Measurements from ENCODE around the gene PDGFD. TPM values are rescaled to one million over a fixed set of nuclear protein-coding genes. Genes with fewer than 3 reads are reported as not detected.

PDGFD gene
- total RNA-seq, 2 donors from 2014 or later = 2.3 to 4.8 TPM

DNA sequence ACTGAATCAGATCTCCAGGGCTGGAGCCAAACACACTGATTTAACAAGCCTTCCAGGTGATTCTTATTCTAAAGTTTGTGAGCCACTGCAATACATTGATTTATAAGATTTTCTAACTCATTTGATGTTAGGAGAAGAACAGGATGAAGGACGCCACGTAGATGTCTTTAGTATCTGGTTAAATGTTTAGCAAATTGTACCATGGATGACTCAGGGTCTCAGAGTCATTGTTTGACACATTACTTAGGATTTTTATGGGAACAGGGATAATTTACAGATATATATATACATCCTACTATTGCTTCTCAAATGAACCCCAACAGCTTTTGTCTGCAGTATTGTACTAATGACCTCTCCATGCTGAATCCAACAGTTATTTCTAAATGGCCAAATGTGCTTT lies 270.6 kb downstream of the PDGFD start:
- TF ChIP-seq, protein P1, sequence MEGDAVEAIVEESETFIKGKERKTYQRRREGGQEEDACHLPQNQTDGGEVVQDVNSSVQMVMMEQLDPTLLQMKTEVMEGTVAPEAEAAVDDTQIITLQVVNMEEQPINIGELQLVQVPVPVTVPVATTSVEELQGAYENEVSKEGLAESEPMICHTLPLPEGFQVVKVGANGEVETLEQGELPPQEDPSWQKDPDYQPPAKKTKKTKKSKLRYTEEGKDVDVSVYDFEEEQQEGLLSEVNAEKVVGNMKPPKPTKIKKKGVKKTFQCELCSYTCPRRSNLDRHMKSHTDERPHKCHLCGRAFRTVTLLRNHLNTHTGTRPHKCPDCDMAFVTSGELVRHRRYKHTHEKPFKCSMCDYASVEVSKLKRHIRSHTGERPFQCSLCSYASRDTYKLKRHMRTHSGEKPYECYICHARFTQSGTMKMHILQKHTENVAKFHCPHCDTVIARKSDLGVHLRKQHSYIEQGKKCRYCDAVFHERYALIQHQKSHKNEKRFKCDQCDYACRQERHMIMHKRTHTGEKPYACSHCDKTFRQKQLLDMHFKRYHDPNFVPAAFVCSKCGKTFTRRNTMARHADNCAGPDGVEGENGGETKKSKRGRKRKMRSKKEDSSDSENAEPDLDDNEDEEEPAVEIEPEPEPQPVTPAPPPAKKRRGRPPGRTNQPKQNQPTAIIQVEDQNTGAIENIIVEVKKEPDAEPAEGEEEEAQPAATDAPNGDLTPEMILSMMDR (conservative IDR thresholded peaks at IDR 0.05) = no peak
- Mint-ChIP-seq H3K4me1 (peaks cover 25% of the 10 kb centered on the region), H3K36me3 (ENCODE audit: low read depth) (no peaks in the 10 kb centered on the region), H3K27me3 (ENCODE audit: insufficient read depth) (peaks cover 67% of the 10 kb centered on the region), H3K4me3 (no peak overlapping the region), H3K27ac (no peak overlapping the region), H3K9me3 (peaks cover 10% of the 10 kb centered on the region)
- peaks cover 4% of the 10 kb centered on the region for H3K4me1 ChIP-seq (ENCODE audit: control insufficient read depth, insufficient read depth, low read length)
- H3K27ac ChIP-seq (ENCODE audit: low read depth, low read length) = no peak overlapping the region
- H3K9me3 ChIP-seq (ENCODE audit: control insufficient read depth, low read length) = peaks cover 11% of the 10 kb centered on the region
- H3K9ac ChIP-seq (ENCODE audit: extremely low read depth, low read length, poor library complexity, severe bottlenecking) = no peak overlapping the region
- H3K4me3 ChIP-seq (ENCODE audit: low read length) = no peak overlapping the region
- H3K27me3 ChIP-seq (ENCODE audit: control insufficient read depth, insufficient read depth, low read length, poor library complexity, severe bottlenecking) = peaks cover 13% of the 10 kb centered on the region
- 95% methylated on average over 2 of the region's 2 CpGs; no CpG with 5 or more reads in 1 of the 2 experiments for WGBS, 2 experiments (ENCODE audit: insufficient coverage in 1 of 2, insufficient read length in 1 of 2)
- no peak for DNase-seq
- H3K36me3 ChIP-seq (ENCODE audit: control insufficient read depth, insufficient read depth, low read length) = no peaks in the 10 kb centered on the region

- Histone ChIP-seq H3K4me1 (ENCODE audit: control insufficient read depth, insufficient read depth, low read length) (peaks cover 4% of the 10 kb centered on the region), H3K4me3 (ENCODE audit: low read length) (no peak overlapping the region), H3K27ac (ENCODE audit: low read depth, low read length) (no peak overlapping the region), H3K27me3 (ENCODE audit: control insufficient read depth, insufficient read depth, low read length, poor library complexity, severe bottlenecking) (peaks cover 13% of the 10 kb centered on the region), H3K9ac (ENCODE audit: extremely low read depth, low read length, poor library complexity, severe bottlenecking) (no peak overlapping the region), H3K9me3 (ENCODE audit: control insufficient read depth, low read length) (peaks cover 11% of the 10 kb centered on the region), H3K36me3 (ENCODE audit: control insufficient read depth, insufficient read depth, low read length) (no peaks in the 10 kb centered on the region)
- H3K36me3 Mint-ChIP-seq (ENCODE audit: low read depth) = no peaks in the 10 kb centered on the region
- peak; percentile 56 for DNase-seq
- H3K27me3 Mint-ChIP-seq (ENCODE audit: insufficient read depth) = peaks cover 65% of the 10 kb centered on the region
- peaks cover 10% of the 10 kb centered on the region for H3K9me3 Mint-ChIP-seq
- 80 to 84% methylated on average over 4 to 5 of the region's 5 CpGs for WGBS, 2 experiments (ENCODE audit: insufficient coverage in 1 of 2, insufficient read length in 1 of 2)
- H3K27ac Mint-ChIP-seq = no peak overlapping the region
- no peak overlapping the region for H3K4me3 Mint-ChIP-seq
- peaks cover 25% of the 10 kb centered on the region for H3K4me1 Mint-ChIP-seq
- TF ChIP-seq, protein P1 (conservative IDR thresholded peaks at IDR 0.05) = no peak
These were observed 271.3 kb downstream of the PDGFD start for GRCh38 chr11:103892603-103893002.

DNA sequence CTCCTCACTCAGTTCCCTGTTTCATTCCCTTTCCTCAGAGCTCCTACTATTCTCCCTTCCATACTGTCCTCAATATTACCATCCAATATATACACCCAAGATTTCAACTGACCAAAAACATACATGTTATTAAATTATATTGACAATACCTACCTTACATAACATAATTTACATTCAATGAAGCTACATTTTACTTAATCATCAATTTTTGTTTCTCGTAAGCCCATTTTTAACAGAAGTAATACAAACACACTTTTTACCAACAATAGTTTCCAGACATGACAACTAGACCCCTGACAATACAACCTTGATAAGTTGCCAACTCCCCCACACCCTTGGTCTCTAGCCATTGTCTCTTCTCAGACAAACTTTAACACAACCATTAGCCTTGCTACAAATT lies 273.3 kb downstream of the PDGFD start:
- Histone ChIP-seq H3K36me3 (ENCODE audit: control insufficient read depth, insufficient read depth, low read length) (no peaks in the 10 kb centered on the region), H3K27me3 (ENCODE audit: control insufficient read depth, insufficient read depth, low read length, poor library complexity, severe bottlenecking) (peaks cover 13% of the 10 kb centered on the region), H3K4me1 (ENCODE audit: control insufficient read depth, insufficient read depth, low read length) (peaks cover 4% of the 10 kb centered on the region), H3K27ac (ENCODE audit: low read depth, low read length) (no peak overlapping the region), H3K9ac (ENCODE audit: extremely low read depth, low read length, poor library complexity, severe bottlenecking) (no peak overlapping the region), H3K4me3 (ENCODE audit: low read length) (no peak overlapping the region), H3K9me3 (ENCODE audit: control insufficient read depth, low read length) (peaks cover 11% of the 10 kb centered on the region)
- 88 to 100% methylated on average over 1 of the region's 1 CpG for WGBS, 2 experiments (ENCODE audit: insufficient coverage in 1 of 2, insufficient read length in 1 of 2)
- TF ChIP-seq, protein P1 (conservative IDR thresholded peaks at IDR 0.05) = no peak
- peaks cover 25% of the 10 kb centered on the region for H3K4me1 Mint-ChIP-seq
- no peak for DNase-seq
- peaks cover 59% of the 10 kb centered on the region for H3K27me3 Mint-ChIP-seq (ENCODE audit: insufficient read depth)
- no peaks in the 10 kb centered on the region for H3K36me3 Mint-ChIP-seq (ENCODE audit: low read depth)
- no peak overlapping the region for H3K27ac Mint-ChIP-seq
- H3K4me3 Mint-ChIP-seq = no peak overlapping the region
- peaks cover 10% of the 10 kb centered on the region for H3K9me3 Mint-ChIP-seq
